K562 (cell line): ENCODE measurements around the gene HES5. TPM values are rescaled to one million over a fixed set of nuclear protein-coding genes. Genes with fewer than 3 reads are reported as not detected.

Source experiments
- ATAC-seq: fragments of 200-7000 bp; cut with Tn5 transposase; 3 replicates; pipeline ENCODE4 v1.9.1; 2020; ENCODE audit warnings: moderate library complexity
- BruUV-seq: library from RNA; stranded (reverse); fragments of 400-500 nt; replicated peaks from 2 replicates; lab custom pipeline; 2021; lab: Mats Ljungman, UMichigan
- CTCF ChIA-PET: fragments of 300-600 bp; formaldehyde crosslinking; extraction: SDS; loops from one replicate; lab custom pipeline; 2021; ENCODE audit warnings: low intra/inter-chr PET ratio; lab: Yijun Ruan, JAX
- POLR2A ChIA-PET: fragments of 300-600, 350-650 bp; sonication (Branson Sonifier 250); formaldehyde crosslinking; extraction: SDS; loops from one replicate; lab custom pipeline; 2021; ENCODE audit warnings: antibody characterized with exemption, inconsistent platforms; lab: Yijun Ruan, JAX
- DNase-seq, 4 experiments: peaks; one replicate each; pipeline versions ENCODE4 v3.0.0 to v3.0.0-alpha.2; 2011 to 2018; ENCODE audit warnings: low spot score in 3 of 4, mixed read lengths in 3 of 4; ENCODE audit errors: extremely low read depth in 1 of 4
- FAIRE-seq: peaks from 2 replicates; lab custom pipeline; 2011; peaks lifted over from hg19 to GRCh38; lab: Jason Lieb, UNC
- H2AFZ ChIP-seq: 2 replicates; pipeline ENCODE4 v1.6.0; 2011; ENCODE audit warnings: low read depth, low read length, control low read depth, inconsistent platforms
- H3K27ac ChIP-seq: fragments of 200-600 bp; 3 replicates; pipeline ENCODE4 v1.8.0; 2011; ENCODE audit warnings: low read depth, mild to moderate bottlenecking, control low read depth, inconsistent platforms, low read length, moderate library complexity, mixed read lengths; ENCODE audit errors: extremely low read depth
- H3K27me3 ChIP-seq, 2 experiments: fragments of 300-600 bp in 1 of 2; 2 replicates in 1 of 2; 3 replicates in 1 of 2; pipeline versions ENCODE4 v1.6.0 to v1.8.0; 2011; ENCODE audit warnings: inconsistent platforms in 2 of 2, low read length in 2 of 2, mild to moderate bottlenecking in 1 of 2, mixed read lengths in 1 of 2, moderate library complexity in 1 of 2; ENCODE audit not compliant: control insufficient read depth in 2 of 2, insufficient read depth in 2 of 2
- H3K36me3 ChIP-seq: fragments of 300-600 bp; 3 replicates; pipeline ENCODE4 v1.8.0; 2011; ENCODE audit warnings: mild to moderate bottlenecking, low read length, inconsistent platforms; ENCODE audit not compliant: control insufficient read depth, insufficient read depth
- H3K4me1 ChIP-seq, 2 experiments: fragments of 200-600 bp in 1 of 2; replicated peaks in 1 of 2; 2 replicates in 1 of 2; 3 replicates in 1 of 2; pipeline versions ENCODE4 v1.5.1 to v1.8.0; 2011; ENCODE audit warnings: inconsistent platforms in 2 of 2, low read length in 2 of 2, mild to moderate bottlenecking in 1 of 2, mixed read lengths in 1 of 2, moderate library complexity in 1 of 2; ENCODE audit not compliant: control insufficient read depth in 2 of 2, insufficient read depth in 2 of 2
- H3K4me2 ChIP-seq: 2 replicates; pipeline ENCODE4 v1.6.1; 2011; ENCODE audit warnings: low read length, control low read depth, inconsistent platforms, mixed read lengths; ENCODE audit not compliant: insufficient read depth
- H3K4me3 ChIP-seq: fragments of 200-600 bp; sonication (generic), shearing (Covaris generic); 2 replicates; pipeline ENCODE4 v1.5.1; 2016; ENCODE audit warnings: control low read depth, inconsistent platforms
- H3K79me2 ChIP-seq: fragments of 200-600 bp; 3 replicates; pipeline ENCODE4 v1.8.0; 2011; ENCODE audit warnings: low read length, inconsistent platforms; ENCODE audit not compliant: control insufficient read depth, insufficient read depth
- H3K9ac ChIP-seq, 2 experiments: 2 replicates each; pipeline versions ENCODE4 v1.6.0 to v1.6.1; 2011; ENCODE audit warnings: low read depth in 2 of 2, low read length in 2 of 2, control low read depth in 1 of 2, inconsistent platforms in 1 of 2, mild to moderate bottlenecking in 1 of 2, mixed read lengths in 1 of 2; ENCODE audit not compliant: insufficient read depth in 1 of 2
- H3K9me1 ChIP-seq: one replicate; pipeline ENCODE4 v1.6.0; 2011; ENCODE audit warnings: inconsistent platforms, mild to moderate bottlenecking, low read length, moderate library complexity; ENCODE audit not compliant: control insufficient read depth, insufficient read depth
- H3K9me3 ChIP-seq: replicated peaks from 2 replicates; pipeline ENCODE4 v1.5.1; 2011; ENCODE audit warnings: low read depth, low read length, inconsistent platforms; ENCODE audit not compliant: control insufficient read depth, insufficient read depth
- H4K20me1 ChIP-seq: replicated peaks from 2 replicates; pipeline ENCODE4 v1.6.1; 2011; ENCODE audit warnings: low read length, inconsistent platforms, mixed read lengths; ENCODE audit not compliant: control insufficient read depth, insufficient read depth
- ATF1 ChIP-seq, 2 experiments: fragments of 450-650 bp in 1 of 2; IDR thresholded peaks; 2 replicates each; pipeline ENCODE4 v1.6.1; 2016; ENCODE audit warnings: missing compliant biosample characterization in 1 of 2, missing genetic modification characterization in 1 of 2
- CBX1 ChIP-seq: sonication (generic); IDR thresholded peaks from 2 replicates; pipeline ENCODE4 v1.6.1; 2016; ENCODE audit warnings: antibody characterized with exemption, low read depth, mild to moderate bottlenecking
- HMGN3 ChIP-seq: IDR thresholded peaks from 2 replicates; pipeline ENCODE4 v1.6.1; 2011; ENCODE audit warnings: borderline replicate concordance, low read depth, mild to moderate bottlenecking, mixed read lengths, low read length; ENCODE audit not compliant: insufficient read length; ENCODE audit errors: extremely low read depth
- POLR2AphosphoS2 ChIP-seq: IDR thresholded peaks from 2 replicates; pipeline ENCODE4 v1.6.1; 2012; ENCODE audit warnings: low read length, improper control_type of control experiment
- POLR2G ChIP-seq: fragments of 200-400 bp; formaldehyde crosslinking; IDR thresholded peaks from 2 replicates; pipeline ENCODE4 v1.6.1; 2017; ENCODE audit warnings: low read depth, mild to moderate bottlenecking, antibody characterized with exemption, low read length, moderate library complexity
- RBBP5 ChIP-seq: fragments of 200-600 bp; sonication (generic); IDR thresholded peaks from 2 replicates; pipeline ENCODE4 v1.6.1; 2012; ENCODE audit warnings: borderline replicate concordance, mild to moderate bottlenecking, low read length, control low read depth, inconsistent platforms; ENCODE audit not compliant: insufficient read depth, poor library complexity, severe bottlenecking
- RBM22 ChIP-seq: fragments of 200-400 bp; formaldehyde crosslinking; IDR thresholded peaks from 2 replicates; pipeline ENCODE4 v1.6.1; 2018; ENCODE audit warnings: low read length, low read depth; ENCODE audit not compliant: poor library complexity, severe bottlenecking
- ZNF57 ChIP-seq: fragments of 450-650 bp; formaldehyde crosslinking; IDR thresholded peaks from 2 replicates; pipeline ENCODE4 v1.4.0; 2020; ENCODE audit warnings: mild to moderate bottlenecking, moderate library complexity
- WGBS: fragments of 100-300 bp; shearing (Covaris generic); methylation state at CpG from one replicate; pipeline ENCODE4 v1.1.6; 2016; ENCODE audit warnings: low coverage, mixed read lengths; ENCODE audit not compliant: insufficient coverage; ENCODE audit errors: missing lambda C conversion rate; 5-methylcytosine and 5-hydroxymethylcytosine counted together
- in situ Hi-C: fragments of 300-500 bp; cut with MboI; formaldehyde crosslinking; loops from 4 replicates; pipeline ENCODE4 v1.15.0; 2018; ENCODE audit warnings: inconsistent platforms, mixed read lengths
- intact Hi-C: fragments of 100-400 bp; cut with micrococcal nuclease; formaldehyde crosslinking; loops from 2 replicates; pipeline ENCODE4 v1.14.2; 2022
- polyA plus RNA-seq, 8 experiments: library from polyadenylated mRNA; depleted of rRNA in 4 of 8; stranded (reverse) in 5 of 8; unstranded in 3 of 8; fragments of >200 nt; fragmentation: Nextera tagmentation in 2 of 8; fragmentation: Illumina TruSeq in 1 of 8; extraction: Ambion mirVana in 2 of 8; extraction: Trizol in 1 of 8; gene quantifications; 2 replicates each; pipeline versions ENCODE4 v1.2.1 to v1.2.3, GENCODE V29; 2011 to 2014; ENCODE audit warnings: inconsistent platforms in 1 of 8, missing spikeins in 1 of 8
- total RNA-seq, 7 experiments: library from RNA; depleted of rRNA in 6 of 7; stranded (reverse); fragments of >200 nt in 6 of 7; fragmentation: Illumina TruSeq in 2 of 7; extraction: Trizol in 2 of 7; gene quantifications; 2 replicates each; pipeline versions ENCODE4 v1.2.1 to v1.2.3, GENCODE V29; 2011 to 2021; ENCODE audit warnings: low replicate concordance in 1 of 7
- TF ChIP-seq, protein P1 (sequence below), 2 experiments: fragments of 450-650 bp; formaldehyde crosslinking in 1 of 2; IDR thresholded peaks; 2 replicates each; pipeline versions ENCODE4 v1.4.0 to v1.6.1; 2014 to 2020; ENCODE audit warnings: mild to moderate bottlenecking in 2 of 2, borderline replicate concordance in 1 of 2, low read depth in 1 of 2
- TF ChIP-seq, protein P2 (sequence below): sonication (generic); formaldehyde crosslinking; IDR thresholded peaks from 2 replicates; pipeline ENCODE4 v1.9.0; 2022; ENCODE audit warnings: mild to moderate bottlenecking, missing genetic modification reagents

Gene HES5
- total and polyA plus RNA-seq, 9 of the 15 experiments (the other 6 are each of a cell fraction or from before 2014, with no cell fraction given): not detected

DNA sequence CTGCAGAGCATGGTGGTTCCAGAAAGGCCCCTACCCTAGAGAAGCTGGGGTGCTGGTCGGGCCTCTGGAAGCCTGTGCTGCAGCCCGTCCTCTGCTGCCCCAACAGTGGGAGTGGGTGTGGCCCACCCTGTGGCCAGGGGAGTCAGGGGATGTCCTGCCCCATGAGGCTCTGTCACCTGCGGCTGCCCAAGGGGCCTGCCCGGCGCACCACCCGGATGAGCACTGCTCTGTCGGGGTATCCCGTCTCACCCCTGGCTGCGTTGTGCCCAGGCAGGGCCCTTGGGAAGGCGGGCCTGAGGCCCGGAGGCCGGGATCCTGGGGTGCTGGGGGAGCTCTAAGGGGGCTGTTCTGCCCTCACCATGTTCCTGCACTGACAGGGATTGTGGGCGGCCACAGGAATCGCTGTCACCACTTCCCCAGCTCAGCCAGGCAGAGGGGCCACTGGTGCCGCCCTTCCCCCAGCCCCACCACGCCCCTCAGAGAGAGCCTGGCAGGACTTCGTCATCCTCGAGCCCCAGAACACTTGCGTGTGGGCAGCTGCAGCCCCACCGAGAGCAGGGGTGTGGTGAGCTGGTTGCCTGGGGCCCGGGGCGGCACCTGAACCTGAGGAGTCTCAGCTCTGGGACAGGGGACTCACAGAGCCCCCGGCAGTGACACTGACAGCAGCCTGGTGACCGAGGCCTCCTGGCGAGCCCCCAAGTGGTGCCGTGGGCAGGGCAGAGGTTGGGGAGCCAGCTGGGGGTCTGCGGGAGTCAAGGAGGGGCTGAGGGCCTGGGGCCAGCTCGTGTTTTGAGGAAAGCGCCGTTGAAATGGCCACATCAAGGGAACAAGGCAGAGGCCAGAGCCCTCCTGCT, 23.8 kb downstream of the HES5 start:
- peak; percentile 1; the same call in 1 of the 3 replicates for ATAC-seq
- FAIRE-seq: no peak
- peak in 2 of 4 experiments; percentile 44 to 50 for DNase-seq
- H3K9me1 ChIP-seq: peaks cover 2% of the 10 kb centered on the region
- H3K27ac ChIP-seq: no peak overlapping the region
- H3K9ac ChIP-seq: peak overlapping the region in 1 of 2 experiments; percentile 68; a peak in 1 of 4 replicates
- H3K9me3 ChIP-seq: no peaks in the 10 kb centered on the region
- H3K4me1 ChIP-seq: peaks cover 0 to 83% of the 10 kb centered on the region in 2 experiments; a peak in 2 of 5 replicates
- POLR2A ChIA-PET: interaction anchor here (0.6 to 2.1 kb wide), 12 partner anchors 9 to 1418 kb away, joined by 3 to 7 read pairs (median 3); partner anchors contain the start of gene PANK4
- no peak overlapping the region for H3K4me2 ChIP-seq
- H3K79me2 ChIP-seq: no peaks in the 10 kb centered on the region
- intact Hi-C loops (no loop called here), in situ Hi-C loops (no loop called here)
- no peak overlapping the region for H3K4me3 ChIP-seq
- H2AFZ ChIP-seq: no peak overlapping the region
- peaks cover 24 to 37% of the 10 kb centered on the region in 2 experiments; a peak in 4 of 5 replicates for H3K27me3 ChIP-seq
- H4K20me1 ChIP-seq: peaks cover 10% of the 10 kb centered on the region; the same call in 1 of the 2 replicates
- peaks cover 38% of the 10 kb centered on the region; the same call in 2 of the 3 replicates for H3K36me3 ChIP-seq
- WGBS: 49% methylated on average over 23 of the region's 30 CpGs
- CTCF ChIA-PET: no interaction called here
- no TSS peak for BruUV-seq
- TF ChIP-seq HMGN3 (peak; percentile 22), CBX1 (no peak), RBM22 (peak; percentile 73), RBBP5 (no peak), ZNF57 (no peak), ATF1 (CRISPR knock-in tag; IDR thresholded peaks at IDR 0.05) (no peak), ATF1 (tag; IDR thresholded peaks at IDR 0.05) (no peak), POLR2G (0 out of 2 replicates have a peak, but pooled peaks have one; percentile 73), POLR2AphosphoS2 (peak; percentile 36; the same call in 1 of the 2 replicates)
- TF ChIP-seq, protein P1, sequence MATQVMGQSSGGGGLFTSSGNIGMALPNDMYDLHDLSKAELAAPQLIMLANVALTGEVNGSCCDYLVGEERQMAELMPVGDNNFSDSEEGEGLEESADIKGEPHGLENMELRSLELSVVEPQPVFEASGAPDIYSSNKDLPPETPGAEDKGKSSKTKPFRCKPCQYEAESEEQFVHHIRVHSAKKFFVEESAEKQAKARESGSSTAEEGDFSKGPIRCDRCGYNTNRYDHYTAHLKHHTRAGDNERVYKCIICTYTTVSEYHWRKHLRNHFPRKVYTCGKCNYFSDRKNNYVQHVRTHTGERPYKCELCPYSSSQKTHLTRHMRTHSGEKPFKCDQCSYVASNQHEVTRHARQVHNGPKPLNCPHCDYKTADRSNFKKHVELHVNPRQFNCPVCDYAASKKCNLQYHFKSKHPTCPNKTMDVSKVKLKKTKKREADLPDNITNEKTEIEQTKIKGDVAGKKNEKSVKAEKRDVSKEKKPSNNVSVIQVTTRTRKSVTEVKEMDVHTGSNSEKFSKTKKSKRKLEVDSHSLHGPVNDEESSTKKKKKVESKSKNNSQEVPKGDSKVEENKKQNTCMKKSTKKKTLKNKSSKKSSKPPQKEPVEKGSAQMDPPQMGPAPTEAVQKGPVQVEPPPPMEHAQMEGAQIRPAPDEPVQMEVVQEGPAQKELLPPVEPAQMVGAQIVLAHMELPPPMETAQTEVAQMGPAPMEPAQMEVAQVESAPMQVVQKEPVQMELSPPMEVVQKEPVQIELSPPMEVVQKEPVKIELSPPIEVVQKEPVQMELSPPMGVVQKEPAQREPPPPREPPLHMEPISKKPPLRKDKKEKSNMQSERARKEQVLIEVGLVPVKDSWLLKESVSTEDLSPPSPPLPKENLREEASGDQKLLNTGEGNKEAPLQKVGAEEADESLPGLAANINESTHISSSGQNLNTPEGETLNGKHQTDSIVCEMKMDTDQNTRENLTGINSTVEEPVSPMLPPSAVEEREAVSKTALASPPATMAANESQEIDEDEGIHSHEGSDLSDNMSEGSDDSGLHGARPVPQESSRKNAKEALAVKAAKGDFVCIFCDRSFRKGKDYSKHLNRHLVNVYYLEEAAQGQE (IDR thresholded peaks at IDR 0.05; ENCODE audit: borderline replicate concordance): no peak
- TF ChIP-seq, protein P1 (CRISPR knock-in tag; IDR thresholded peaks at IDR 0.05; ENCODE audit: low read depth): no peak
- TF ChIP-seq, protein P2, sequence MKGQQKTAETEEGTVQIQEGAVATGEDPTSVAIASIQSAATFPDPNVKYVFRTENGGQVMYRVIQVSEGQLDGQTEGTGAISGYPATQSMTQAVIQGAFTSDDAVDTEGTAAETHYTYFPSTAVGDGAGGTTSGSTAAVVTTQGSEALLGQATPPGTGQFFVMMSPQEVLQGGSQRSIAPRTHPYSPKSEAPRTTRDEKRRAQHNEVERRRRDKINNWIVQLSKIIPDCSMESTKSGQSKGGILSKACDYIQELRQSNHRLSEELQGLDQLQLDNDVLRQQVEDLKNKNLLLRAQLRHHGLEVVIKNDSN (CRISPR knock-in tag): no peak
